ENCODE data around the gene PAPOLA.
"Not testable (repeated sequence)": the region's sequence is repeated elsewhere in the genome, so short reads cannot be mapped to it uniquely, and the experiment has no call there.

PAPOLA gene

DNA sequence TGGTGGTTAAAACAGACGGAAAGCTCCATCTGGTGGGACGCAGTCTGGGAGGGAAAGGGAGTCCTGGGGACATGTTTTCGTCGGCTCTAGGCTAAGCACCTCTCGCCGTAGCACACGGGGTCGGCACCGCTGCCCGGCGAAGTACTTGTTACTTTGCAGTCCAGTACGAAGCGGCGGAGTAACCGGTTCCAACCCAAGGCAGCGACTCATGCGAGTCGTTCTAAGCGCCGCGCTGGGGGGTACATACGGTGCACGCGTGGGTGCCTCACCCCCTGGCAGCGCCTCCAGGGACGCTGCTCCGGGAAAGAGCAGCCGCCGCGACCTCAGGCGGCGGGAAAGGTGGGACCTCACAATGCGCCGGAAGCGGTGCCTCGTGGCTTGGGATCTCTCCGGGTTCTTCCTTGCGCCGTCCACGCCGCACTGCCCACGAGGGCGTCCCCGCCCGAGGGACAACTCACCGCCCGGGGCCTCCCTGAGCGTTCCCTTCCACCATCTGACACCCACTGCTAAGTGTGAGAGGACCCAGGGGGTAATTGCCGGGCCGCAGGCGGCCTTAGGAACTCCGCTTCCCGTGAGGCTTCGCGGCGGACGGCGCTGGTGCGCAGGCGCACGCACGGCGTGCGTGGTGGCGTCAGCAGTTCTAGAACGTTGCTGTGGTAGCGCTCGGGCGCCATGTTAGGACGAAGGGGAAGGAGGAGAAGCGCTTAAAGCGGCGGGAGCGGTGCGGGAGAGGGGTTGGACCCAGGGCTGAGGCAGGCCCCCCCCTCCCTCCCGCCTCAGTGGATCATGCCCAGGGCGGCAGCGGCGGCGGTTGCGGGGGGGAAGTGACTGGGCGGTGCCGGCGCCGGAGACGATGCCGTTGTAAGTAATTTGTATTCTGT lies at the start of gene PAPOLA:
PAPOLA (plus strand) TSS at position 643 of the 881 bp plus-strand sequence; CDS start at position 854, 211 bp downstream.
- peak; percentile 95 for DNase-seq (ENCODE audit: low spot score)

DNA sequence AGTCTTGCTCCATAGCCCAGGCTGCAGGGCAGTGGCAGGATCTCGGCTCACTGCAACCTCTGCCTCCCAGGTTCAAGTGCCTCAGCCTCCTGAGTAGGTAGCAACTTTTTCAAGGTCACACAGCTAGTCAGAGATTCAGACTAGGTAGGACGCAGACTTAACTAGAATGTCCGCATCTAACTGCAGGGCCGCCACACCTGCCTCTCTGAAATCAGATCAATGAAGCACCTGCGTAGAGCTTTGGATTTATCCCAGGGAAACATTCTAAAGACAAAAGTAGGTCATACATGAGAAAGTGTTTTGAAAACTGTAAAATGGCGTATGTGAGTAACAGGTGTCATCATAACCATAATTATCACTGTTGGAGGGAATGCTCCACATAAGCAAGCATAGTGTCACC lies 49.5 kb upstream of the PAPOLA start:
- DNase-seq (ENCODE audit: low spot score), result no peak

DNA sequence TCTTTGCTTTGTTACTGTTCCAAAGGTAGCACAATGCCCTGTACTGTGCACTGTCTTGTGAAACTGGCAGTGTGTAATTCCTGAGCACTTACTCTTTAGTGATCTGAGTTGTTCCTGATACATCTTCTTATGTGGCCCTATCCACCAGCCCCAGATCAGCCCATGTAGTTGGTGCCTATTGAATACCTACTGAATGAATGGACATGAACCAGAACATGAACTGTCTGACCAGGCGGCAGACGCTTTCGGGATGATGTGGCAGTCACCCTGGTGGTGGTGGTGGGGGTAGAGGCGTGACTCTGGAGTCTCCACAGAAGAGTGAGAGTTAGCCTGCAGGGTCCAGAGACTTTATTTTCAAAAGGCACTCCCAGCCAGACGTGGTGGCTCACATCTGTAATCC lies 46.6 kb upstream of the PAPOLA start:
- no peak for DNase-seq (ENCODE audit: low spot score)

DNA sequence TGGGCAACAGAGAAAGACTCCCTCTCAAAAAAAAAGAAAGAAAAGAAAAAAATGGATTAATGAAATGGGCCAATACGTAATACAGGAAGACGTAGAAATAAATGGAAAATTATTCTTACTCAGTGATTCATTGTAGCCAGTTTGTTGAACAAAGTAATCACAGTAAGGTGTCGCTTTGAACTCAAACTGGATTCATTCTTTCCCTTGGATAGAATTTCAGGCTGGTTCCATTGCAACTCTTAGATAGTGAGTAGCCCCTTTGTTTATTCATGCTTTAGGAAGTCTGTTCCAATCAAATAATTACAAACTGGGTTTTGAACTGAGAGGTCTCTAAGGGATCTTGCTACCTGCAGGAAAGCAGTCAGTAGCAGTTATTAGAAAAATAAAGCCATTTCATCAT lies 42.3 kb upstream of the PAPOLA start:
- no peak for DNase-seq (ENCODE audit: low spot score)

DNA sequence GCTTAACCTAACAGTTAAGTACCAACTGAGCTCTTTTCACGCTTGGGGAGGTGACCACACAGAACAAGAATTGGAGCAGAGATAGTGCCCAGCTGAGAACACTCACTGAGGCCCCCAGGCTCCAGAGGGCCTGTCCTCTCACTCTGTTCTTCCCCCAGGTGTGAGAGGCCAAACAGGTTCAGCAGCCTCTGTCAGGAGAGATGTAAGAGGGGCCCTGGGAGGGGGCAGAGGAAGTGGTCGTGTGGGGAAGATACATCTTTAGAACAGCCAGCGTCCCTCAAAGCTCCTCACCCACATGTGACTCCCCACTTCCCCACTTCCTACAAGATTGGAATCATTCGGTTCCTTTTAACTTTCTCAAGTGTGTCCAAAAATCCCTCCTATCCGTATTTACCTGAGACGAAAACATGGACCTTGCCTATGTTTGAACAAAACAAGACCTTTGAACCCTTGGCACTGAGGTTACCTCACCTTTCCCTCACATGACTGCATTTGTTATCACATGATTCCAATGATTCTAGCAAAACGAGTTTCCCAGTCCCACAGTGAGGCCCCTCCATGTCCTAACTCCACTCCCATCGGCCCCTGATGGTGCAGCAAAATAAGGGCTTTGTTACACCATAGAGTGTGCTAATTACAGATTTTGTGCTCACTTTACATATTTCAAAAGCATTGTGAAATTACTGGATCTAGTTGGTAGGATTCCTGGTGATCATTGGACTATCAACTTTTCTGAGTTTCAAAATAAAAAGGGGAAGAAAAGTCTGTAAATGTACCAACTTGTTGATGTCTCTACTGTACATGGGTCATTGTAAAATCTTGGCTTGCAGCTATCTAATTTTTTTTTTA lies 40.0 kb upstream of the PAPOLA start:
- DNase-seq (ENCODE audit: low spot score), result no peak

DNA sequence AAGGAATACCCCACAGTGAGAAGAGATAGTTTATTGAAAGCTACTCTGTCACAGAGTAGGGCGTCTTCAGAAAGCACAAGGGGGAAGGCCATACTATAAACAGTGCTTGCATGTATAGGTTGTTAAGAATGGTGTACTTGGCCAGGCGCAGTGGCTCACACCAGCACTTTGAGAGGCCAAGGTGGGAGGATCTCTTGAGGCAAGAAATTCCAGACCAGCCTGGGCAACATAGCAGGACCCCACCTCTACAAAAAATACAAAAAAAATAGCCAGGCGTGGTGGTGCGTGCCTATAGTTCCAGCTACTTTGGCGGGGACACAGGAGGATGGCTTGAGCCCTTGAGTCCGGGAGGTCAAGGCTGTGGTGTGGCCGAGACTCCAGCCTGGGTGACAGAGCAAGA lies 38.0 kb upstream of the PAPOLA start:
- DNase-seq (ENCODE audit: low spot score), result no peak

DNA sequence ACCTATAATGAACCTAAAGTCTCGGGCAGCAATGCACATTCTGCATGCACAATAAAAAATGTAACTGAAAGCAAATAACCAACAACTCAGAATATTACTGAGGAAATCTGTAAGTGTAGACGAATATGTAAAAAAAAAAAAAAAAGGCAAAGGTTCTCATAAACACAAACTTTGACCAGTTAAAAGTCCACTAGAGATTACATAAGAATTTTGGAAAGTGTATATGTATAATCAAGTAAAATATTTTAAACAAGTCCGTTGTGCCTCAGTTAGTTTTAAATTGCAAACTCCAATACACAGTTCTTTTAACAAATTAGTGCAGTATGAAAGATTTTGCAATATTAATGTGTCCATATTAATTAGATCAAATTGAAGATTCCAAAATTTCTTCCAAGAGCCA lies 35.3 kb upstream of the PAPOLA start:
- no peak for DNase-seq (ENCODE audit: low spot score)

DNA sequence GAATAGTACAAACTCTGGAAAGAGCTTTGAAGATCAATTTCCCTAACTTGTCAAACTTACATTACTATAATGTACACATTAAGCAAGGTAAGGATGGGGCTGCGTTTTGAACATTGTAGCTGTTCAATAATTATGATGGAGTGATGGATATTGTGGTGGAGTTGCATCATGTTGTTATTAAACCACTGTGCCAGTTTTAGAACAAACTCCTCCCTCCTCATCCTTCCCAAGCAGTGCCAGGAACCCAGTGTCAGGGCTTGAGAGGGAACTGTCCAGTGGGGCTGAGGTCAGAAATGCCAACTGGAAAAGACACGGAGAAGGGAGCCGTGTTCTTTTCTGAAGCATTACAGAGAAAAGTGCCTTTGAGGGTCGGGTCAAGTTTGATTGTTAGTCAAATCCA lies 31.9 kb upstream of the PAPOLA start:
- no peak for DNase-seq (ENCODE audit: low spot score)

DNA sequence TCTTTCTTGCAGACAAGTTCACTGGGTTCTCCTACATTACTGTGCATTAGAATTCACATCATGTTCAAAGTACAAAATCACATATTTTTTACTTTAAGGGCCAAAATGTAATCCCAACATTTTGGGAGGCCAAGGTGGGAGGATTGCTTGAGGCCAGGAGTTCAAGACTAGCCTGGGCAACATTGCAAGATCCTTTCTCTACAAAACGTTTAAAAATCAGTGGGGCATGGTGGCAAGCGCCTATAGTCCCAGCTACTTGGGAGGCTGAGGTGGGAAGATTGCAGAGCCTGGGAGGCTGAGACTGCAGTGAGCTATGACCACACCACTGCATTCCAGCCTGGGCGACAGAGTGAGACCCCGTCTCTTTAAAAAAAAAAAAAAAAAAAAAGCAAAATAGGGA lies 31.2 kb upstream of the PAPOLA start:
- not testable (repeated sequence) for DNase-seq (ENCODE audit: low spot score)

DNA sequence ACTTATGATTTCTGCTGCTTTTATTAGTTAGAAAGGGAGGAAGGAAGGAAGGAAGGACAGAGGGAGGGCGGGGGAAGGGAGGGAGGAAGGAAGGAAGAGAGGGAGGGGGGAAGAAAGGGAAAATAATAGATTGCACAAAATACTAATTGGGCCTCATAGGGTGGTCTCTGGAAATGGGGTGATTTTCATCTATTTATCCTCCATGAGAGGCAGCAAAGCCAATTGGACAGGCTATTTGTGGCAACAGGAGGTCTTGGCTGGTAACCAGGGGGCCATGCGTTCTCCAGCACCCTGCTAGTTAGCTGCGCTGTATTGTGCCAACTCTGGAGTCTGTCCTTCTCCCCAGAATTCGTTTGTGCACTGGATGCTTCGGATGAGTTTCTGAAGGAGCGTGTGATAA lies 24.1 kb upstream of the PAPOLA start:
- no peak for DNase-seq (ENCODE audit: low spot score)

DNA sequence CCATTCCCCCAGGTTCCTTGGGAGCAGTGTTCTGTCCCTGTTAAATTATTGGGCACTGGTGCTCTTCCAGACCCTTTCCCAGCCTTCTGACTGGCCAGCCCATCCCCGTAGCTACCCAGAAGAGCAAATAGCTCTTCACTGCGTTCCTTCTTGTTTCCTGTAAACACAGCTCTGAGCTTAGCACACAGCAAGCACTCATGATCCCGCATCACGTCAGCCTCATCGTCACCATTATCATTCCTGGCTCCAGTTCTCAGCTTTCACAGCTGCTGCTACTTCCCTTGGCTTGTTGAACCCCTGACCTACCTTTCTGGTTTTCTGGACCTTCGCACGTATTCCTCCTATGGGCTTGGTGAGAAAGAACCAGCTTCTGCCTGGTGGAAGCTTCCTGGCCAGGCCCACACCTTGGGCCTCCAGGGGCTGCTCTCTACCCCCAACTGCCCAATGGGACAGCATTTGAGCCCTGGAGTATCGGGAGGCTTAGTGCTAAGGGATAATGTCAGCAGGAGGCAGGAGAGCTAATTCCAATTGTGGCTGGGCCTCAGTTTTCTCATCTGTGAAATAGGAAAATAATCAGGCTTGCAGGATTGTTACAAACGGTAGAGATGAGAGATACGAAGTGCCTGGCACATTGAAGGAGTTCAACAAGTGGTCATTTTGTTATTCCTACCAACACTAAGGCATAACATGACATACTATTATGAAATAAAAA lies 22.6 kb upstream of the PAPOLA start:
- DNase-seq (ENCODE audit: low spot score), result no peak

DNA sequence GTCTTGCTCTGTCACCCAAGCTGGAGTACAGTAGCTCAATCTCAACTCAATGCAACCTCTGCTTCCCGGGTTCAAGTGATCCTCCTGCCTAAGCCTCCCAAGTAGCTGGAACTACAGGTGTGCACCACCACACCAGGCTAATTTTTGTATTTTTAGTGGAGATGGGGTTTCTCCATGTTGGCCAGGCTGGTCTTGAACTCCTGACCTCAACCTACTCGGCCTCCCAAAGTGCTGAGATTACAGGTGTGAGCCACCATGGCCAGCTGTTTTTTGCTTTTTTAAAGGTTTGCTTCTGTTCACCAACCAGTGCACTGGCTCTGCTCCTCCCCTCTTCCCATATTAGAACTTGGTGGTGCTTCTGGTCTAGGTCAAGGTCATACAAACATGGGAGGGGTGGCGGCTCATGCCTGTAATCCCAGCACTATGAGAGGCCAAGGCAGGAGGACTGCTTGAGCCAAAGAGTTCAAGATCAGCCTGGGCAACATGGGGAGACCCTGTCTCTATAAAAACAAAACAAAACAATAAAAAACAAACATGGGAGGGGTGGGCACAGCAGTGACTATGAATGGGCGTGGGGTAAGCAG lies 20.4 kb upstream of the PAPOLA start:
- no peak for DNase-seq (ENCODE audit: low spot score)

DNA sequence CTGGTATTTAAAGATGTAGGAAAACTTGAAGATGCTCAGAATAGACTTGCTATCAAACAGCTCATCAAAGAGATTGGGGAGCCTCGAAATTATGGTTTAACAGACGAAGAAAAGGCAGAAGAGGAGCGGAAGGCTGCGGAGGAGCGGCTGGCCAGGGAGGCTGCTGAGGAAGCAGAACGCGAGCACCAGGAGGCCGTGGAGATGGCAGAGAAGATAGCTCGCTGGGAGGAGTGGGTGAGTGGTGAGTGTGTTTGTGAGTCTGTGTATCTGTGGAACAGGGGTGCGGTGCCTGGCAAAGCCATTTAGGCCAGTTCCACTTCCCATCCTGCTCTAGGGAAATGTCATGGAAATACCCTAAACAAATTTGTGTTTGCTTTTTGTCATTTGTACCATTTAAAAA lies 19.2 kb upstream of the PAPOLA start:
- no peak for DNase-seq (ENCODE audit: low spot score)

DNA sequence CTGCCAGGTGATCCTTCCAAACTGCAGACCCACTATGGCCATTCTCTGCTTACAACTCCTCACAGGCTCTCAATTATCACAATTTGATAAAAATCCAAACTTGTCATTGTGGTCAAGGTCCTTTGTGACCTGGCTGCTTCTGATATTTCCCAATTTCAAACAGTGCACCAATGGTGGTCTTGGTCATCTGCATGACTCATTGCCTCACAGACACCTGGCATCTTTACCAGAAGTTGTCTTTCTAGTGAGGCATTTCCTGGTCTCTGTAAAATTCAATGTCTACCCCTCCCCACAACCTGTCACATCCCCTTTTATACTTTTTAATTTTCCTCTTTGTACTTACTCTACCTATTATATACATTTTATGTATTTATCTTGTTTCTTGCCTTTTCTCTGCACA lies 17.8 kb upstream of the PAPOLA start:
- DNase-seq (ENCODE audit: low spot score), result no peak

DNA sequence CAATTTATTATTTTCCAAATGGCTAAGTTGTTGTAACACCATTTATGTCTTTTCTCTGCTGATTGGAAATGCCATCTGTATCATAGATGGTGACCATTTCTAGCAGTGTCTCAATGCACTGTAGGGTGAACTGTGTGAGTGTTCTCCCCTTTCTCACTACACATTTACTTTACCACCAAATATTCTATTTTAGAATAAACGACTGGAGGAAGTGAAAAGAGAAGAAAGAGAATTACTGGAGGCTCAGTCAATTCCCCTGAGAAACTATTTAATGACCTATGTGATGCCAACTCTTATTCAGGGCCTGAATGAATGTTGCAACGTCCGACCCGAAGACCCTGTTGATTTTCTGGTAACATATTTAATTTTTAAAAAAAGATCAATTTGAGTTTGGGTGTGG lies 15.5 kb upstream of the PAPOLA start:
- no peak for DNase-seq (ENCODE audit: low spot score)

DNA sequence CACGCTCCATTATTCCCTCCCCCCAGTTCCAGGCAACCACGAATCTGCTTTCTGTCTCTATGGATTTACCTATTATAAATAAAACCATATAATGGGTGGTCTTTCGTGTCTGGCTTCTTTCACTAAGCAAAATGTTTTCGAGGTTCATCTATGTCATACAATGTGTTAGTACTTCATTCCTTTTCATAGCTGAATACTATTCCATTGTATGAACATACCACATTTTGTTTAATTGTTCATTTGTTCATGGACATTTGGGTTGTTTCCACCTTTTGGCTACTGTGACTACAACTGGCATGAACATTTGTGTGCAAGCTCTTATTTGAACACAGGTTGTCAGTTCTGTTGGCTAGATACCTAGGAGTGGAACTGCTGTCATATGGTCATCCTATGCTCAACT lies 12.9 kb upstream of the PAPOLA start:
- no peak for DNase-seq (ENCODE audit: low spot score)

DNA sequence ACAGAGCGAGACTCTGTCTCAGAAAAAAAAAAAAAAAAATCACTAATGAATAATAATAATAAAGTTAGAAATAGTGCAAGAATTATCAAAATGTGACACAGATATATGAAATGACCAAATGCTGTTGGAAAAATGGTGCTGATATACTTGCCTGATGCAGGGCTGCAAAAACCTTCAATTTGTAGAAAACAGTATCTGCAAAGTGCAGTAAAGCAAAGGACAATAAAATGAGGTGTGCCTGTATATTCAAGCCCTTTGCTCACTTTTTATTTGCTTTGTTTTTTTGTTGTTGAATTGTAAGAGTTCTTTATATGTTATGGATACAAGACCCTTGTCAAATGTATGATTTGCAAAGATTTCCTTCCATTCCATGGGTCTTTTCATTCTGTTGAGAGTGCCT lies 9.0 kb upstream of the PAPOLA start:
- no peak for DNase-seq (ENCODE audit: low spot score)

DNA sequence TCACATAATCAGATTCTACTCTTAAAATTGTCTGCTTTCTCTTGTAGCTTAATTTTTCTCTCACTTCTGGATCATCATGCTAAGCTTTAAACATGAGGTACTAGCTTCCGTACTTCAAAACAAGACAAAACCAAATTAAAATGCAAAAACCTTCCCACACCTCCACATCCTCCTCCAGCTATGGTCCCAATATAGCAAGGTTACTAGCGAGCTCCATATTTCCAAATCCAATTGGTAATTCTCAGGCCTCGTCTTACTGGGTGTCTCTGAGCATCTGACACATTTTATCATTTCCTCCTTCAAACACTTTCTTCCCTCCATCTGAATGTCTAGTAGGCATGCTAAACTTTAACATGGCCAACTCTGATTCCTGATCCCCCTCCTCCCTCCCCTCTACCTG lies 7.9 kb upstream of the PAPOLA start:
- DNase-seq (ENCODE audit: low spot score), result peak; percentile 72

DNA sequence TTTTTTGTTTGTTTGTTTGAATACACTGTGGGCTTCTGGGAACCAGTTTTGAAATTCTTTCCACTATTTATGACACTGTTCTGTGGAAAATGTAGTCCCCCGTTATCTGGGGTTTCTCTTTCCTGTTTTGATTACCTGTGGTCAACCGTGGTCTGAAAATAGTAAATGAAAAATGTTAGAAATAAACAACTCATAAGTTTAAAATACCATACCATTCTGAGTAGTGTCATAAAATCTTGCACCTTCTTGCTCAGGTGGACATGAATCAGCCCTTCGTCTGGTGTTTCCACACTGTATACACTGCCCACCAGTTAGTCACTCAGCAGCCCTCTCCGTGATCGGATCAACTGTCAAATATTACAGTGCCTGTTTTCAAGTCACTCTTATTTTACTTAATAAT lies 5.1 kb upstream of the PAPOLA start:
- no peak for DNase-seq (ENCODE audit: low spot score)

DNA sequence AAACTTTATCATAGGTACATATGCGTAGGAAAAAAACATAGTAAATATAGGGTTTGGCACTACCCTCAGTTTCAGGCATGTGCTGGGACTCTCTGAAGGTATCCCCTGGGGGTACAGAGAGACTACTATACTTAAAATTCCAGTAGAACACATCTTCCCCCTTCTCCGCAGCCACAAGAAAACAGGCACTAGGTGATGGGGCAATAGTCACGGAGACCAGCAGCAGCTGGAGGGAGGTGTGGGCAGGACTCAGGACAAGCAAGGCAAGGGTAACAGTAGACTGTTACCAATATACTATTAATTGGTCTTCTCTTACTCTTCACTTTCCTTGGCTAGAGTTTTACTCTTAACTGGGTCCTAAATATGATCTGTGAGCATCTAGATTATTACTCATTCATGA lies 4.6 kb upstream of the PAPOLA start:
- no peak for DNase-seq (ENCODE audit: low spot score)

DNA sequence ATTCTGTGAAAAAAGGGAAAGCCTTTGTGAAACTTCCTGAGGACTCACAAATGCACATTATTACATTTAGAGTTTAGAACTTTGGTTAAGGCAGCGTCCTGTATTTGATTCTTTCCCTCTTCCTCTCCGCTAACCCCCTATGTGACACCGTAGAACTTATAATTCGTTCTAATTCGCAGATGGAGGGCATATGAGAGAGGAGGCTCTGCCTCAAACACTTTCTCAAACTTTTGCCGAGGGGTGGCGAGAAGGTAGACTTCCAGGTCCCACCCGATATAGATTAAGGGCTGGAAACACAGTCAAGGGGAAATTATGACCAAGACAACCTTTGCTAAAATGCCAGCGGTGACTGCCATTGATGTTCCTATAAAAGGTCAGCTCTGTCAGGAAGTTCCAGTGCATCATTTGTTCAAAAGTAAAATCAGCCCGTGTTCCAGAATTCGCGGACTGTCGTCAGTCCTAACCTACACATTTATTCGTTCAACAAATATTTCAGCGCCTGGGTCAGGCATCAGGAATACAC lies 904 bp upstream of the PAPOLA start:
- DNase-seq (ENCODE audit: low spot score), result no peak

Measured in putamen (tissue), 1 donor.